PC-3 (cell line): ENCODE data around the gene TYMS.

Source experiments
- EZH2 ChIP-seq: fragments of 300-600 bp; sonication (generic); IDR thresholded peaks from one replicate; pipeline ENCODE4 v1.6.1; 2017; ENCODE audit warnings: antibody characterized with exemption, mild to moderate bottlenecking, low read length; ENCODE audit not compliant: unreplicated experiment
- EZH2phosphoT487 ChIP-seq: fragments of 300-600 bp; sonication (generic); IDR thresholded peaks from 2 replicates; pipeline ENCODE4 v1.6.1; 2018; ENCODE audit warnings: mild to moderate bottlenecking, antibody characterized with exemption, low read length, borderline replicate concordance
- TF ChIP-seq, protein P1 (sequence below): fragments of 300-600 bp; sonication (generic); conservative IDR thresholded peaks from 2 replicates; pipeline ENCODE4 v1.5.1; 2017; ENCODE audit warnings: antibody characterized with exemption, low read depth, mild to moderate bottlenecking, low read length

DNA sequence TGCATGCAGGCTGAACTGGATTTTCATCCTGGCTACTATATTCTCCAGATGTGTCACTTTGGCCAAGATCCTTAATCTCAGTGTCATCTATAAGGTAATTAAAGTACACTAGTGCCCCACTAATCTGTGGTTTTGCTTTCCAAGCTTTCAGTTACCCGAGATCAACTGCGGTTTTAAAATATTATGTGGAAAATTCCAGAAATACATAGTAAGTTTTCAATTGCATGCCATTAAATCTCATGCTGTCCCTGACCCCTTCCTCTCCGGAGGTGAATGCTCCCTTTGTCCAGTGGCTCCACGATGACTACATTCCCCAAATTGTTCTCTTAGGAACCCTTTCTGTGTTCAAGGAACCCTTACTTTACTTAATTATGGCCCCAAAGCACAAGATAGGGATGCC lies 5.3 kb upstream of the TYMS start:
- TF ChIP-seq, protein P1, sequence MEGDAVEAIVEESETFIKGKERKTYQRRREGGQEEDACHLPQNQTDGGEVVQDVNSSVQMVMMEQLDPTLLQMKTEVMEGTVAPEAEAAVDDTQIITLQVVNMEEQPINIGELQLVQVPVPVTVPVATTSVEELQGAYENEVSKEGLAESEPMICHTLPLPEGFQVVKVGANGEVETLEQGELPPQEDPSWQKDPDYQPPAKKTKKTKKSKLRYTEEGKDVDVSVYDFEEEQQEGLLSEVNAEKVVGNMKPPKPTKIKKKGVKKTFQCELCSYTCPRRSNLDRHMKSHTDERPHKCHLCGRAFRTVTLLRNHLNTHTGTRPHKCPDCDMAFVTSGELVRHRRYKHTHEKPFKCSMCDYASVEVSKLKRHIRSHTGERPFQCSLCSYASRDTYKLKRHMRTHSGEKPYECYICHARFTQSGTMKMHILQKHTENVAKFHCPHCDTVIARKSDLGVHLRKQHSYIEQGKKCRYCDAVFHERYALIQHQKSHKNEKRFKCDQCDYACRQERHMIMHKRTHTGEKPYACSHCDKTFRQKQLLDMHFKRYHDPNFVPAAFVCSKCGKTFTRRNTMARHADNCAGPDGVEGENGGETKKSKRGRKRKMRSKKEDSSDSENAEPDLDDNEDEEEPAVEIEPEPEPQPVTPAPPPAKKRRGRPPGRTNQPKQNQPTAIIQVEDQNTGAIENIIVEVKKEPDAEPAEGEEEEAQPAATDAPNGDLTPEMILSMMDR, result no peak
- TF ChIP-seq EZH2 (no peak), EZH2phosphoT487 (no peak)
